ENCODE measurements around the gene ASB4.

Gene ASB4

GRCh38 chr7:95556777-95557176 lies 71.0 kb downstream of the ASB4 start:
- H3K9me3 ChIP-seq (ENCODE audit: insufficient read depth, low read length): no peaks in the 10 kb centered on the region
- H3K4me3 ChIP-seq (ENCODE audit: low read length): no peak overlapping the region
- no peak overlapping the region for H3K27ac ChIP-seq (ENCODE audit: low read length)
- H4K20me1 ChIP-seq (ENCODE audit: insufficient read depth, low read length): no peaks in the 10 kb centered on the region
- no peaks in the 10 kb centered on the region for H3K79me2 ChIP-seq (ENCODE audit: low read length)
- H3K9ac ChIP-seq (ENCODE audit: low read length): no peak overlapping the region
- no peaks in the 10 kb centered on the region for H3K36me3 ChIP-seq (replicated peaks; ENCODE audit: low read depth, low read length)
- TF ChIP-seq CTCF (IDR thresholded peaks at IDR 0.05; ENCODE audit: low read depth, low read length): no peak
- no peak for TF ChIP-seq EZH2phosphoT487 (IDR thresholded peaks at IDR 0.05; ENCODE audit: low read depth)
- no peaks in the 10 kb centered on the region for H3K27me3 ChIP-seq (ENCODE audit: low read depth, low read length)
- H3K4me1 ChIP-seq (ENCODE audit: low read length): no peaks in the 10 kb centered on the region
- no peak overlapping the region for H3K4me2 ChIP-seq (ENCODE audit: low read length)
- H2AFZ ChIP-seq (ENCODE audit: low read depth, low read length): no peak overlapping the region

- Histone ChIP-seq H3K9ac (ENCODE audit: low read length) (no peak overlapping the region), H3K79me2 (ENCODE audit: low read length) (no peaks in the 10 kb centered on the region), H3K4me3 (ENCODE audit: low read length) (no peak overlapping the region), H3K27me3 (ENCODE audit: low read depth, low read length) (no peaks in the 10 kb centered on the region), H3K9me3 (ENCODE audit: insufficient read depth, low read length) (no peaks in the 10 kb centered on the region), H3K4me1 (ENCODE audit: low read length) (no peaks in the 10 kb centered on the region), H2AFZ (ENCODE audit: low read depth, low read length) (no peak overlapping the region), H3K27ac (ENCODE audit: low read length) (no peak overlapping the region), H3K36me3 (replicated peaks; ENCODE audit: low read depth, low read length) (no peaks in the 10 kb centered on the region), H3K4me2 (ENCODE audit: low read length) (no peak overlapping the region), H4K20me1 (ENCODE audit: insufficient read depth, low read length) (no peaks in the 10 kb centered on the region)
- TF ChIP-seq EZH2phosphoT487 (IDR thresholded peaks at IDR 0.05; ENCODE audit: low read depth): no peak
- no peak for TF ChIP-seq CTCF (IDR thresholded peaks at IDR 0.05; ENCODE audit: low read depth, low read length)
Observed at GRCh38 chr7:95558864-95559263, 73.1 kb downstream of the ASB4 start.

- Histone ChIP-seq H3K9ac (ENCODE audit: low read length) (no peak overlapping the region), H3K27me3 (ENCODE audit: low read depth, low read length) (no peaks in the 10 kb centered on the region), H3K9me3 (ENCODE audit: insufficient read depth, low read length) (no peaks in the 10 kb centered on the region), H3K4me1 (ENCODE audit: low read length) (no peaks in the 10 kb centered on the region), H3K36me3 (replicated peaks; ENCODE audit: low read depth, low read length) (no peaks in the 10 kb centered on the region), H3K4me2 (ENCODE audit: low read length) (no peak overlapping the region), H3K4me3 (ENCODE audit: low read length) (no peak overlapping the region), H4K20me1 (ENCODE audit: insufficient read depth, low read length) (no peaks in the 10 kb centered on the region), H3K79me2 (ENCODE audit: low read length) (no peaks in the 10 kb centered on the region), H3K27ac (ENCODE audit: low read length) (no peak overlapping the region), H2AFZ (ENCODE audit: low read depth, low read length) (no peak overlapping the region)
- TF ChIP-seq CTCF (IDR thresholded peaks at IDR 0.05; ENCODE audit: low read depth, low read length) (no peak), EZH2phosphoT487 (IDR thresholded peaks at IDR 0.05; ENCODE audit: low read depth) (no peak)
Observed at GRCh38 chr7:95560674-95561073, 74.9 kb downstream of the ASB4 start.

- TF ChIP-seq CTCF (IDR thresholded peaks at IDR 0.05; ENCODE audit: low read depth, low read length): no peak
- no peak for TF ChIP-seq EZH2phosphoT487 (IDR thresholded peaks at IDR 0.05; ENCODE audit: low read depth)
Observed at GRCh38 chr7:95569720-95570119, 84.0 kb downstream of the ASB4 start.

More at GRCh38 chr7:95569720-95570119, 84.0 kb downstream of the ASB4 start:
- Histone ChIP-seq H3K9me3 (ENCODE audit: insufficient read depth, low read length) (no peaks in the 10 kb centered on the region), H3K27ac (ENCODE audit: low read length) (no peak overlapping the region), H3K4me3 (ENCODE audit: low read length) (no peak overlapping the region), H3K4me2 (ENCODE audit: low read length) (no peak overlapping the region), H3K36me3 (replicated peaks; ENCODE audit: low read depth, low read length) (no peaks in the 10 kb centered on the region), H2AFZ (ENCODE audit: low read depth, low read length) (no peak overlapping the region), H3K27me3 (ENCODE audit: low read depth, low read length) (no peaks in the 10 kb centered on the region), H3K79me2 (ENCODE audit: low read length) (no peaks in the 10 kb centered on the region), H3K4me1 (ENCODE audit: low read length) (no peaks in the 10 kb centered on the region), H4K20me1 (ENCODE audit: insufficient read depth, low read length) (no peaks in the 10 kb centered on the region), H3K9ac (ENCODE audit: low read length) (no peak overlapping the region)

Measured in OCI-LY3 (cell line).